Peyer's patch (tissue), 4 donors: Measurements from ENCODE around the gene RENBP. TPM values are rescaled to one million over a fixed set of nuclear protein-coding genes. Genes with fewer than 3 reads are reported as not detected.

ENCODE experiments used
- DNase-seq, 3 donors: peaks; one replicate each; pipeline ENCODE4 v3.0.0-alpha.2; 2017 to 2019
- H3K27ac ChIP-seq, 4 donors: fragments of 200-600 bp; sonication (generic); one replicate each; pipeline ENCODE4 v1.5.1; 2016 to 2019
- H3K27me3 ChIP-seq, 2 donors: fragments of 200-600 bp; sonication (generic); one replicate each; pipeline ENCODE4 v1.5.1; 2019
- H3K36me3 ChIP-seq, 3 donors: fragments of 200-600 bp; sonication (generic); one replicate each; pipeline ENCODE4 v1.5.1; 2016 to 2019
- H3K4me1 ChIP-seq, 4 donors: fragments of 200-600 bp; sonication (generic); one replicate each; pipeline ENCODE4 v1.5.1; 2016 to 2019
- H3K4me3 ChIP-seq, 4 donors: fragments of 200-600 bp; sonication (generic); 1 replicate in 3 of 4; 2 replicates in 1 of 4; pipeline ENCODE4 v1.5.1; 2016 to 2019; ENCODE audit warnings: mild to moderate bottlenecking in 1 of 4
- H3K9me3 ChIP-seq, 4 donors: fragments of 200-600 bp; sonication (generic); one replicate each; pipeline ENCODE4 v1.5.1; 2016 to 2019; ENCODE audit warnings: mild to moderate bottlenecking in 1 of 4
- CTCF ChIP-seq, 6 experiments: fragments of 450-650 bp in 4 of 6; fragments of 200-600 bp in 2 of 6; sonication (generic) in 1 of 6; IDR thresholded peaks; one replicate each; pipeline ENCODE4 v1.5.1; 2017 to 2019; ENCODE audit warnings: antibody characterized with exemption in 6 of 6, mild to moderate bottlenecking in 3 of 6, moderate library complexity in 1 of 6
- POLR2A ChIP-seq, 2 donors: fragments of 450-650 bp; IDR thresholded peaks; one replicate each; pipeline ENCODE4 v1.5.1; 2017; ENCODE audit warnings: antibody characterized with exemption in 2 of 2, mild to moderate bottlenecking in 2 of 2, moderate library complexity in 2 of 2
- total RNA-seq, 4 donors: library from RNA; depleted of rRNA; stranded (reverse); fragments of >200 nt; gene quantifications; one replicate each; pipeline ENCODE4 v1.1.0, GENCODE V29; 2016

RENBP gene
- total RNA-seq, 4 donors from 2014 or later, result 4.9 to 13.3 (median 9.4) TPM

- no peak for DNase-seq
- Histone ChIP-seq H3K4me3 (no peak overlapping the region), H3K4me1 (peaks cover 0 to 41% (median 15%) of the 10 kb centered on the region in 4 donors), H3K27me3 (no peaks in the 10 kb centered on the region), H3K36me3 (peaks cover 0 to 34% (median 0%) of the 10 kb centered on the region in 3 donors), H3K9me3 (no peaks in the 10 kb centered on the region), H3K27ac (no peak overlapping the region)
- TF ChIP-seq CTCF (IDR thresholded peaks at IDR 0.05) (no peak), POLR2A (IDR thresholded peaks at IDR 0.05) (no peak)
These were observed 21.0 kb upstream of the RENBP start for GRCh38 chrX:153965406-153965805.

DNA sequence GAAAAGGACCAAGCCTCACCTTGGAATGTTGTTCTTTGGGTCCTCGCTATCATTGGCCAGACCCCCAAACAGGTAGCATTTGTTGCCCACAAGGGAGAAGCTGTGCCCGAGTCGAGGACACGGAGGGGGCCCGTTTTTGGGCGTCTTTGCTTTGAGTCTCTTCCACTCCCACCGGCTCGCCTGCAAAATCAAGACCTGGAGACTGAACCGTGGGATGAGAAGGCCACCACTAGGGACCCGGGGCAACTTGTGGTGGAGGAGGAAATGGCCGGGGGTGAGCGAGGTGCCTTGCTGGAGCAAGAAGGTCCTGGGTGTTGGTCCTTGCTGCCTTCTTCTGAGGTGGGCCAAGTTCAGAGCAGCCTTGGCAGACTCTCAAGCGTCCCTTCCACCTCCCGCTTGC is 19.7 kb upstream of the RENBP start:
- peaks cover 0 to 47% (median 0%) of the 10 kb centered on the region in 3 donors for H3K36me3 ChIP-seq
- H3K27me3 ChIP-seq, result no peaks in the 10 kb centered on the region
- no peak for DNase-seq
- TF ChIP-seq CTCF (IDR thresholded peaks at IDR 0.05), result no peak
- no peak for TF ChIP-seq POLR2A (IDR thresholded peaks at IDR 0.05)
- peaks cover 0 to 35% (median 10%) of the 10 kb centered on the region in 4 donors for H3K4me1 ChIP-seq
- H3K4me3 ChIP-seq, result no peak overlapping the region
- H3K9me3 ChIP-seq, result no peaks in the 10 kb centered on the region
- no peak overlapping the region for H3K27ac ChIP-seq

DNA sequence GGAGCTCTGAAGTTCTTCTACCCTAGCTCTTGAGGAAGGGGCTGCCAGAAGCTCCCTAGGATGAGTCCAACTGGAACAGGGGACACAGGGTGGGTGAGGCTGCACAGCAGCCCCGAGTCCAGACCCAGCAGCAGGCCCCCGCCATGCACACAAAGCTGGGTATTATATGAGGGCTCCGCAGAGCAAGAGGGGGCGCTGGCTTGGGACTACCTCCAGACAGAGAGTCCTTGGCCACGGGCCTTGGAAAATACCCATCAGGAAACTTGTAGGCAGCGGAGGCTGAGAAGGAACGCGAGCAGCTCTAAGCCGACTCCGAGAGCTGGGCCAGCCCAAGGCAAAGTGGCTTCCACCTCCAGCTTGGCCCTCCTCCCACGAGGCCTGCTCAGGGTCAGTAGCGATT is 19.1 kb upstream of the RENBP start:
- H3K9me3 ChIP-seq, result no peaks in the 10 kb centered on the region
- peaks cover 0 to 29% (median 10%) of the 10 kb centered on the region in 4 donors for H3K4me1 ChIP-seq
- no peak overlapping the region for H3K4me3 ChIP-seq
- peaks cover 0 to 53% (median 0%) of the 10 kb centered on the region in 3 donors for H3K36me3 ChIP-seq
- H3K27me3 ChIP-seq, result no peaks in the 10 kb centered on the region
- no peak for DNase-seq
- no peak overlapping the region for H3K27ac ChIP-seq
- TF ChIP-seq POLR2A (IDR thresholded peaks at IDR 0.05), result no peak
- TF ChIP-seq CTCF (IDR thresholded peaks at IDR 0.05), result no peak

DNA sequence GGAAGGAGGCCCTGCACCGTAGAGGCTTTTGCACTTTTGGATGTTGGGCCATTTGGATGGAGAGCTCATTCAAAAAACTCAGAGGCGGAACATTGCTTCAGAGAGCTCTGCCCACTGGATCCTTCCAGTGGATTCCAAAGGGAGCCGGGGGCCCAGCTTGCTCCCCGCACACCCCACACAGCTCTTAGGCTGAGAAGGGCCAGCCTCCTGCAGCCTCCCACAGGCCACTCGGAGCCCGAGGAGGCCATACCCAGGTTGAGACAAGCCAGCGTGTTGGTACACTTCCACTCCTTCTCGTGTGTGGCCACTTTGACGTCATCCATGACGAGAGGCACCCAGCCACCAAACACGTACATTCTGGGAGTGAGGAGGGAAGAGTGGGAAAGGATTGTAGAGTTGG is 16.8 kb upstream of the RENBP start:
- no peak overlapping the region for H3K4me3 ChIP-seq
- no peak overlapping the region for H3K27ac ChIP-seq
- H3K4me1 ChIP-seq, result peaks cover 0 to 8% (median 3%) of the 10 kb centered on the region in 4 donors
- H3K27me3 ChIP-seq, result no peaks in the 10 kb centered on the region
- H3K9me3 ChIP-seq, result no peaks in the 10 kb centered on the region
- TF ChIP-seq POLR2A (IDR thresholded peaks at IDR 0.05), result no peak
- TF ChIP-seq CTCF (IDR thresholded peaks at IDR 0.05), result no peak
- peaks cover 0 to 73% (median 0%) of the 10 kb centered on the region in 3 donors for H3K36me3 ChIP-seq
- DNase-seq, result no peak

DNA sequence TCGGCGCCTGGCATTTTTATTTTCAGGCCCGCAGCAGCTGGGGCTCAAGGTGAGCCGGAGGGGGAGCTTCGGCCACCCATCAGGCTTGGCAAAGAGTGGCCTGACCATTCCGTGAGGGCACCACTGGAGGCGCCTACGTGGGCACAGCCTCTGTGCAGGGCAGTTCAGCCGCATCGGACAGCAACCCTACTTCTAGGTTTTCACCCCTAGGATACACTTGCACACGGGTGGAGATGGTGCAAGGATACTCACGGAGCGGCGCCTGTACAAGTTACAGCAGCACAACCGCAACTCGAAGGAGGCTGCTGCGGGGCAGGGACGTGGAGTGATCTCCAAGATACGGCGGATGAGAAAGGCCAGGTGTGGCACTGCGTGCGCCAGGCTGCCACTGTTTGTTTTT is 16.3 kb upstream of the RENBP start:
- Histone ChIP-seq H3K27me3 (no peaks in the 10 kb centered on the region), H3K9me3 (no peaks in the 10 kb centered on the region), H3K4me1 (peaks cover 0 to 3% (median under 1%) of the 10 kb centered on the region in 4 donors), H3K27ac (no peak overlapping the region), H3K4me3 (no peak overlapping the region), H3K36me3 (peaks cover 0 to 78% (median 0%) of the 10 kb centered on the region in 3 donors)
- DNase-seq, result no peak
- no peak for TF ChIP-seq POLR2A (IDR thresholded peaks at IDR 0.05)
- no peak for TF ChIP-seq CTCF (IDR thresholded peaks at IDR 0.05)

DNA sequence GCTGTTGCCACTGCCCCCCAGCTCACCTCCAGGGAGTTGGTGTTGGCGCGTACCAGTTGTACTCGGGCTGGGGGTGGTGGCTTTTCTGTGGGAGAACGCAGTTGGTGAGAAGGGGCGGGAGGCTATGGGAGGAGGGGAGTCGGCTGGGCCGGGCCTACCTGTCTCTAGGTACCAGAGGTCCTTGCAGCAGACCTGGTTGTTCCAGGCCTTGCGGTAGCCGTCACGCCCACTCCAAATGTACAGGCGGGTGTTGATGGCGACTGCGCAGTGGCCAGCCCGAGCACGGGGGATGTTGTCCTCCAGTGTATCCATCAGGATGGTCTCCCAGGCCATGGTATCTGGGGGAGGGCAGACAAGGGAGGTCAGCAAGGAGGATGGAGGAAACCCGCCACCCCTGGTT is 15.6 kb upstream of the RENBP start:
- no peaks in the 10 kb centered on the region for H3K4me1 ChIP-seq
- DNase-seq, result no peak
- no peak overlapping the region for H3K4me3 ChIP-seq
- H3K9me3 ChIP-seq, result no peaks in the 10 kb centered on the region
- no peak for TF ChIP-seq POLR2A (IDR thresholded peaks at IDR 0.05)
- no peak for TF ChIP-seq CTCF (IDR thresholded peaks at IDR 0.05)
- peaks cover 0 to 83% (median 0%) of the 10 kb centered on the region in 3 donors for H3K36me3 ChIP-seq
- no peaks in the 10 kb centered on the region for H3K27me3 ChIP-seq
- H3K27ac ChIP-seq, result no peak overlapping the region
